GM12873 (cell line): ENCODE measurements around the gene PPP1R18.

ENCODE experiments used
- TF ChIP-seq, protein P1 (sequence below): IDR thresholded peaks from 2 replicates; pipeline ENCODE4 v1.5.1; 2012; ENCODE audit warnings: low read depth, mild to moderate bottlenecking, moderate library complexity, low read length, control low read depth; ENCODE audit not compliant: insufficient read depth; ENCODE audit errors: missing control alignments

PPP1R18 gene

DNA sequence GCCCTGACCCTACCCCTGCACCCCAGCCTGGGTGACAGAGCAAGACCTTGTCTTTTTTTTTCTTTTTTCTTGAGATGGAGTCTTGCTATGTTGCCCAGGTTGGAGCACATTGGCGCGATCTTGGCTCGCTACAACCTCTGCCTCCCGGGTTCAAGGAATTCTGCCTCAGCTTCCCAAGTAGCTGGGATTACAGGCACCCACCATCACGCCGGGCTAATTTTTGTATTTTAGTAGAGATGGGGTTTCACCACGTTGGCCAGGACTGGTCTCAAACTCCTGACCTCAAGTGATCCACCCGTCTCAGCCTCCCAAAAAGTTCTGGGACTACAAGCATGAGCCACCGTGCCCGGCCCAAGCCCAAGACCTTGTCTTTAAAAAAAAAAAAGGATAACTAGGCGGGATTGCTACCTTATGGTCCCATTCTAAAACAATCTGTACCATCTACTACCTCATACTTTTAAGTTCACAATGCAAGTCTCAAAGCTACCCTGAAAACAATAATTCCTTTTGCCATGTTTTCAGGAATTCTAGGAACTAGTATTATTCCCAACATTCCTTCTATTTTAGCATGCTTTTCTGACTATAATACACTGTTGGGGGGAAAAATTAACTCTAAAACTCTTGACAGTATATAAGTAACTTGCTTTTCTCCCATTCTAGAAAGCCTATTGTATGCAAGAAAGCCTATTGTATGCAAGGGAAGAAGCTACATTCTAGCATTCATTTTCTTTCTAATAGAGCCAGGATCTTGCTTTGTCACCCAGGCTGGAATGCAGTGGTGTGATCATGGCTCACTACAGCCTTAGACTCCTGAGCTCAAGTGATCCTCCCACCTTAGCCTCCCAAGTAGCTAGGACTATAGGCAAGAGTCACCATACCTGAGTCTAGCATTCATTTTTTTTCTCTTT is 40.3 kb upstream of the PPP1R18 start:
- TF ChIP-seq, protein P1, sequence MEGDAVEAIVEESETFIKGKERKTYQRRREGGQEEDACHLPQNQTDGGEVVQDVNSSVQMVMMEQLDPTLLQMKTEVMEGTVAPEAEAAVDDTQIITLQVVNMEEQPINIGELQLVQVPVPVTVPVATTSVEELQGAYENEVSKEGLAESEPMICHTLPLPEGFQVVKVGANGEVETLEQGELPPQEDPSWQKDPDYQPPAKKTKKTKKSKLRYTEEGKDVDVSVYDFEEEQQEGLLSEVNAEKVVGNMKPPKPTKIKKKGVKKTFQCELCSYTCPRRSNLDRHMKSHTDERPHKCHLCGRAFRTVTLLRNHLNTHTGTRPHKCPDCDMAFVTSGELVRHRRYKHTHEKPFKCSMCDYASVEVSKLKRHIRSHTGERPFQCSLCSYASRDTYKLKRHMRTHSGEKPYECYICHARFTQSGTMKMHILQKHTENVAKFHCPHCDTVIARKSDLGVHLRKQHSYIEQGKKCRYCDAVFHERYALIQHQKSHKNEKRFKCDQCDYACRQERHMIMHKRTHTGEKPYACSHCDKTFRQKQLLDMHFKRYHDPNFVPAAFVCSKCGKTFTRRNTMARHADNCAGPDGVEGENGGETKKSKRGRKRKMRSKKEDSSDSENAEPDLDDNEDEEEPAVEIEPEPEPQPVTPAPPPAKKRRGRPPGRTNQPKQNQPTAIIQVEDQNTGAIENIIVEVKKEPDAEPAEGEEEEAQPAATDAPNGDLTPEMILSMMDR = no peak

DNA sequence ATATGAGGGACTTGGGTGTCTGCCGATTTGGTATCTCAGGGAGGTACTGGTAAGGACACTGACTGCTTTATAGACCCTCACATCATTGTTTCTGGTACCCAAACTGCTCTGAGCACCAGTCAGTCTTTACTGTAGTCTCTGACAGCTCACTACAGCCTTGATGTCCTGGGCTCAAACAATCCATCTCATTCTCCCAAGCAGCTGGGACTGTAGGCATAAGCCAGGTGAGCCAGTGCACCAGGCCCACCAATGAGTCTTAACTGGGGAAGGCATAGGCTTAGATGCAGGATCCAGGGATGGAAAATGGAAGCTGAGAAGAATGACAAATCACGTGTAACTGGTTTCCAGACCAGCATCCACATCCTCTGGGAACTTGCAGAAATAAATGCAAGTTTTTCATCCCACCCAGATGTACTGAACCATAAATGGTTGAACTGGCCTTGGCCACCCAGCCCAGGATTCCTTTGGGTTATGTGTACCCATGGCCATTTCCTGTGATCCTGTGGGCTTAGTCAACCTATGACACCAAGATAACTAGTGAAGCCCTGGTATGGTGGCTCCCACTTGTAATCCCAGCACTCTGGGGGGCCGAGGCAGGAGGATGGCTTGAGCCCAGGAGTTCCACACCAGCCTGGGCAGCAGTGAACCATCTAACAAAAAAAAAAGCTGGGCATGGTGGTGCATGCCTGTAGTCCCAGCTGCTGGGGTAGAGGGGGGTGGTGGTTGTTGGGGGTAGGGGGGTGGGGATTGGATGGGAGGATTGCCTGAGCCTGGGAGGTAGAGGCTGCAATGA is 39.5 kb upstream of the PPP1R18 start:
- TF ChIP-seq, protein P1 = no peak

DNA sequence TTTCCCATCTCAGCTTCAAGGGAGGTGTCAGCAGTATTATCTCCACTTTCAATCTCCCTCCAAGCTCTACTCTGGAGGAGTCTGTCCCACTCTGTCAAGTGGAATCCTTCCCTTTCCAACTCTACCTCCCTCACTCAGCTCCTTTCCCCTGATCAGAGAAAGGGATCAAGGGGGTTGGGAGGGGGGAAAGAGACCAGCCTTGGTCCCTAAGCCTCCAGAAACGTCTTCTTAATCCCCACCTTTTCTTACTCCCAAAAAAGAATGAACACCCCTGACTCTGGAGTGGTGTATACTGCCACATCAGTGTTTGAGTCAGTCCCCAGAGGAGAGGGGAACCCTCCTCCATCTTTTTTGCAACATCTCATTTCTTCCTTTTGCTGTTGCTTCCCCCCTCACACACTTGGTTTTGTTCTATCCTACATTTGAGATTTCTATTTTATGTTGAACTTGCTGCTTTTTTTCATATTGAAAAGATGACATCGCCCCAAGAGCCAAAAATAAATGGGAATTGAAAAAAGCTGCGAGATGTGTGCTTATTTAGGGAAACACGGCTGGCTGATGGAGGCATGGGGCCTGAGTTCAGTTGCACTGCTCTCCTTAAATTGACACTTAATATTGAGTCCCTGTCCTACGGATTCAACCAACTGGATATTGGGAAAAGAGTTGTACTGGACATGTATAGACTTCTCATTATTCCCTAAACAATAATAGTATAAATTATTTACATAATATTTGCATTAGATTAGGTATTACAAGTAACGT is 38.6 kb upstream of the PPP1R18 start:
- TF ChIP-seq, protein P1 = no peak

DNA sequence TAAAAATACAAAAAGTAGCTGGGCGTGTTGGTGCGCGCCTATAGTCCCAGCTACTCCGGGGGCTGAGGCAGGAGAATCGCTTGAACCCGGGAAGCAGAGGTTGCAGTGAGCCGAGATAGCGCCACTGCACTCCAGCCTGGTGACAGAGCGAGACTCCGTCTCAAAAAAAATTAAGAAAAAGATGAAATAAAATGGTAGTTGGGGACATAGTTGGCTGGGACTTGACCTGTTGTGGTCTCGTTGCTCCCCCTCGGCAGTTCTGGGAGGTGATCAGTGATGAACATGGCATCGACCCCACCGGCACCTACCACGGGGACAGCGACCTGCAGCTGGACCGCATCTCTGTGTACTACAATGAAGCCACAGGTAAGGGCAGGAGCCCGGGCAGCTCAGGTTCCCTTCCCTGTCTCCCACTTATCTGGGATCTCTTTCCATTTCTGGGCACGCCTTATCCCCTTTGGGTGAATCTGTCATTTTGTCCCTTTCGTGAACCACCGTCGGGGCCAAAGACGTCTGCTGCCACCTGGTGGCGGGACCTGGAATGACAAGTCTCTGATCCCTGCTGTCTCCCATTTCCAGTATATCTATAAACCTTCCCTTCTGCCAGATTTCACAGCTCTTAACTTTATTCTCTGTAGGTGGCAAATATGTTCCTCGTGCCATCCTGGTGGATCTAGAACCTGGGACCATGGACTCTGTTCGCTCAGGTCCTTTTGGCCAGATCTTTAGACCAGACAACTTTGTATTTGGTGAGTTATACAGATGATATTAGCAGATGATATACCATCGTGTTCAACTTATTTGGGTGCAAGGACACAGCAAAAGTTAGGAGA is 36.1 kb upstream of the PPP1R18 start:
- TF ChIP-seq, protein P1 = peak; percentile 92

DNA sequence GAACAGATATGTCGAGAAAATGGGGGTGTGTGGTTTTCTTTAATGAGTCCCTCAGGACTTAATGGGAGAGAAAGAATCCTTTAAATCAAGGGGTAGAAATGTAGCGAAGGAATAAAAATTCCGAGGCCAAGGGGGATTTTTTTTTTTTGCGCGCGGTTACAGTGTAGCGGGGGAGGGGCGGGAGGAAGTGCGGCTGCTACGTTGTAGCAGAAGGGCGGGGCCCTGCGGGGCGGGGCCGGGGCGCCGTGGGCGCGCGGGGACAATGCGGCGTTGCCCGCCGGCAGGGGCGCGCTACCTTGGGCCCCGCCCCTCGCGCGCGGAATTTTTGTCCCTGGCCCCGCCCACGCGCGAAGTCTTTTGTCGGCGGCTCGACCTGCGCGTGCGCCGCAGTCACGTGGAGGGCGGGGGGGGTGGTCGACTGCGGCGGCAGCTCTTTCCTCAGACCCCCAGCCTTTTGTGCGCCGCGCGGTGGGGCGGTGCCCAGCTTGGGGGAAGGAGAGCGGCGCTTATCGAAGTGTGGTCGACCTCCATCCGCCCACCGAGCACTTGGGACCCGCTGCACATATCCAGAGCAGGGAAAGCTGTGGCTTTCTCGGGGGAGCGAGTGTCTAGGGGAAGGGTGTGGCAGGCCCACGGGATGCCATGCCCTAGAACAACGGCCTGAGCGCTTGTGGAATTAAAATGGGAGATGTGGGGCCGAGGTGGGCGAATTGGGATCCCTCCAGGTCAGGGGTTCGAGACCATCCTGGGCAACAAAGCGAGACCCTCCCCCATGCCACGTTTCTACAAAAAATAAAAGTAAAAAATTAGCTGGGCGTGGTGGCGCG is 35.0 kb upstream of the PPP1R18 start:
- TF ChIP-seq, protein P1 = peak; percentile 44

DNA sequence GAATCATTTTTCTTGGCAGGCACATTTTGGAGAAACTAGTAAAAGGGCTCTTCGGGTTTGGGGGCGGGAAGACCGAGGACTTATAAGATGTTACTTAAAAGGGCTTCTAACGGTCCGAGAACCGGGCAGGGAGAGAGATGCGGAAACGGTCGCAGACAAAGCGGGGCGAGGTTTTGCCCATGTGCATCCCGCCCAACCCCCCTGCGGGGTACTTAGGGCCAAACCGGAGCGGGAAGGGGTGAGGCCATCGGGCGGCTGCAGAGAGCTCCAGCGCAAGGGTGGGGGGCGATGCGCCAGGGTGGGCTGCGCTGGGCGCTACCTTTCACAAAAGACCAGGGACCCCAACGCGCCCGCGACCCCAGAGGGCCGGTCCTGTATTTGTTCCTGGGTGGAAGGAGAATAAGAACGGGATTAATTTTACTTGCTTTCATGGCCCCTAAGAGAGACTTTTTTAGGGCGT is 34.3 kb upstream of the PPP1R18 start:
- TF ChIP-seq, protein P1 = no peak
